Measurements from ENCODE around the gene HORMAD2.
"Not testable (repeated sequence)": the region's sequence is repeated elsewhere in the genome, so short reads cannot be mapped to it uniquely, and the experiment has no call there.

HORMAD2 gene

GRCh38 chr22:30187529-30188407 lies 107.5 kb downstream of the HORMAD2 start:
- no peak for DNase-seq (ENCODE audit: low read depth in 1 of 2, low spot score in 1 of 2)

GRCh38 chr22:30188911-30189310 lies 108.6 kb downstream of the HORMAD2 start:
- no peak for DNase-seq (ENCODE audit: low read depth in 1 of 2, low spot score in 1 of 2)

- no peak for DNase-seq (ENCODE audit: low read depth in 1 of 2, low spot score in 1 of 2)
Measured at GRCh38 chr22:30190574-30190973, 110.3 kb downstream of the HORMAD2 start.

- no peak for DNase-seq (ENCODE audit: low read depth in 1 of 2, low spot score in 1 of 2)
Measured at GRCh38 chr22:30191040-30191701, 110.9 kb downstream of the HORMAD2 start.

GRCh38 chr22:30192427-30192826 lies 112.2 kb downstream of the HORMAD2 start:
- DNase-seq (ENCODE audit: low read depth in 1 of 2, low spot score in 1 of 2) = no peak

GRCh38 chr22:30193031-30193775 lies 112.9 kb downstream of the HORMAD2 start:
- DNase-seq (ENCODE audit: low read depth in 1 of 2, low spot score in 1 of 2) = no peak

- no peak for DNase-seq (ENCODE audit: low read depth in 1 of 2, low spot score in 1 of 2)
Measured at GRCh38 chr22:30195245-30196140, 115.2 kb downstream of the HORMAD2 start.

GRCh38 chr22:30196141-30196879 lies 116.0 kb downstream of the HORMAD2 start:
- DNase-seq (ENCODE audit: low read depth in 1 of 2, low spot score in 1 of 2) = peak in 1 of 2 donors; percentile 35

- DNase-seq (ENCODE audit: low read depth in 1 of 2, low spot score in 1 of 2) = no peak
Measured at GRCh38 chr22:30196880-30197336, 116.6 kb downstream of the HORMAD2 start.

GRCh38 chr22:30197389-30197788 lies 117.1 kb downstream of the HORMAD2 start:
- no peak for DNase-seq (ENCODE audit: low read depth in 1 of 2, low spot score in 1 of 2)

- DNase-seq (ENCODE audit: low read depth in 1 of 2, low spot score in 1 of 2) = no peak
Measured at GRCh38 chr22:30198152-30198825, 118.0 kb downstream of the HORMAD2 start.

GRCh38 chr22:30198921-30199320 lies 118.7 kb downstream of the HORMAD2 start:
- DNase-seq (ENCODE audit: low read depth in 1 of 2, low spot score in 1 of 2) = no peak

- not testable (repeated sequence) for DNase-seq (ENCODE audit: low read depth in 1 of 2, low spot score in 1 of 2)
Measured at GRCh38 chr22:30200905-30201304, 120.6 kb downstream of the HORMAD2 start.

GRCh38 chr22:30201945-30202344 lies 121.7 kb downstream of the HORMAD2 start:
- DNase-seq (ENCODE audit: low read depth in 1 of 2, low spot score in 1 of 2) = no peak

- DNase-seq (ENCODE audit: low read depth in 1 of 2, low spot score in 1 of 2) = no peak
Measured at GRCh38 chr22:30202531-30203006, 122.3 kb downstream of the HORMAD2 start.

GRCh38 chr22:30204015-30204741 lies 123.9 kb downstream of the HORMAD2 start:
- DNase-seq (ENCODE audit: low read depth in 1 of 2, low spot score in 1 of 2) = no peak

- DNase-seq (ENCODE audit: low read depth in 1 of 2, low spot score in 1 of 2) = no peak
Measured at GRCh38 chr22:30204742-30205111, 124.5 kb downstream of the HORMAD2 start.

GRCh38 chr22:30205281-30206115 lies 125.2 kb downstream of the HORMAD2 start:
- no peak for DNase-seq (ENCODE audit: low read depth in 1 of 2, low spot score in 1 of 2)

Data from activated T-helper 1 cell treated with anti-CD3 and anti-CD28 coated beads, Interleukin-2, amount 50 U/mL, for 16 hours (primary cell).